Natural killer cell treated with Interleukin-12 subunit alpha and Interleukin-12 subunit beta and Interleukin-15 and Interleukin-18, amount 100 ng/mL, for 72 hours (primary cell): ENCODE data around the gene EXOC4. TPM values are rescaled to one million over a fixed set of nuclear protein-coding genes. Genes with fewer than 3 reads are reported as not detected.
"Not testable (repeated sequence)": the region's sequence is repeated elsewhere in the genome, so short reads cannot be mapped to it uniquely, and the experiment has no call there.

Experiments
- ATAC-seq, 2 donors: fragments of 150-1000 bp; cut with Tn5 transposase in 1 of 2; sonication (Bioruptor Pico), chemical (Tn5 transposase) in 1 of 2; 2 replicates each; pipeline ENCODE4 v1.10.0; 2021
- DNase-seq: peaks from one replicate; pipeline ENCODE4 v3.0.0; 2022; ENCODE audit warnings: low spot score
- H3K27ac Mint-ChIP-seq, 2 donors: 1 replicate in 1 of 2; 2 replicates in 1 of 2; pipeline ENCODE4 v1.8.0; 2022; ENCODE audit warnings: mixed read lengths in 2 of 2, mild to moderate bottlenecking in 1 of 2, moderate library complexity in 1 of 2
- H3K27me3 Mint-ChIP-seq, 2 donors: 1 replicate in 1 of 2; 2 replicates in 1 of 2; pipeline ENCODE4 v1.8.0; 2022; ENCODE audit warnings: mixed read lengths in 2 of 2
- H3K36me3 Mint-ChIP-seq: one replicate; pipeline ENCODE4 v1.8.0; 2022; ENCODE audit warnings: mixed read lengths
- H3K4me1 Mint-ChIP-seq, 2 donors: 1 replicate in 1 of 2; 2 replicates in 1 of 2; pipeline ENCODE4 v1.8.0; 2022; ENCODE audit warnings: low read depth in 2 of 2, mixed read lengths in 2 of 2, mild to moderate bottlenecking in 1 of 2
- H3K4me3 Mint-ChIP-seq: one replicate; pipeline ENCODE4 v1.8.0; 2022; ENCODE audit warnings: mixed read lengths
- H3K9me3 Mint-ChIP-seq: 2 replicates; pipeline ENCODE4 v1.8.0; 2022; ENCODE audit warnings: mixed read lengths
- total RNA-seq, 2 donors: library from RNA; stranded (reverse); gene quantifications; one replicate each; pipeline ENCODE4 v1.2.3, GENCODE V29; 2022

EXOC4 gene
- total RNA-seq: 100 to 1,000 TPM in 1 of 2 donors, 10 to 100 TPM in 1; 78.5 to 107 TPM

- no peaks in the 10 kb centered on the region for H3K9me3 Mint-ChIP-seq
Measured at GRCh38 chr7:133252858-133253518, at the start of gene EXOC4. EXOC4 (plus strand) TSS chr7:133253078.

DNA sequence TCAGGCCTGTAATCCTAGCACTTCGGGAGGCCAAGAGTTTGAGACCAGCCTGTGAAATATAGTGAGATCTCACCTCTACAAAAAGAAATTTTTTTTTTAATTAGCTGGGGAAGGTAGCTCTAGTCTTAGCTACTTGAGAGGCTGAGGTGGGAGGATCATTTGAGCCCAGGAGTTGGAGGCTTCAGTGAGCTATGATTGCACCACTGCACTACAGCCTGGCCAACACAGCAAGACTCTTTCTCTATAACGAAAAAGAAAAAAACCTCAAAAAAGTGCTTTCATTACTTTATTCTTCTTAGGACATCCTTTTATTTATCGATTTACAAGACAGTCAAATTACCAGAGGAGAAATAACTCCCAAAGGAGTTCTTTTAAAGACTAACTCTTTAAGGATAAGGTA is 49.4 kb upstream of the EXOC4 start:
- Mint-ChIP-seq H3K9me3 (no peaks in the 10 kb centered on the region), H3K4me3 (no peak overlapping the region), H3K27me3 (peaks cover 14 to 15% of the 10 kb centered on the region in 2 donors), H3K27ac (no peak overlapping the region), H3K36me3 (no peaks in the 10 kb centered on the region), H3K4me1 (no peaks in the 10 kb centered on the region)
- ATAC-seq (no peak), DNase-seq (no peak)

More at GRCh38 chr7:133252858-133253518, at the start of gene EXOC4:
- ATAC-seq (peak; percentile 99 to 100), DNase-seq (peak; percentile 91)
- Mint-ChIP-seq H3K4me1 (peaks cover 25 to 42% of the 10 kb centered on the region in 2 donors), H3K36me3 (peaks cover 6% of the 10 kb centered on the region), H3K27me3 (no peaks in the 10 kb centered on the region), H3K4me3 (peak within 1 kb of the TSS; percentile 96), H3K27ac (peak within 1 kb of the TSS; percentile 80 to 94)

DNA sequence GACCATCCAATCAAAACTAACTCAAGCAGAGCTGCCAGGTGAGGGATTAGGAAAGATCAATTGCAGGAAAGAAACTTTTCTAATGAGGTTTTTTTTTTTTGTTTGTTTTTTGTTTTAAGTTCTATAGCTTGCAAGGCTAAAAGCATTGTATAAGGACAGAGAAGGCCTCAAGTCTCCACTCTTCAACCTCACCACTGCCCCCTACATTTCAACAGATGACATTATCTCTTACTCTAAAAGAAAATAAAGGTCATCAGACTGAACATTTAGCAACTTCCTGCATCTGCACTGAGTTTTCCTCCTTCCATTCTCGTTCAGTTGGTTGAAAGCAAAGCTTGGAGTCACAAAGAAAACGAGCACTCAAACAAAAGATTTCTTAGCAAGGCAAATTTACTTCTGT is 45.2 kb upstream of the EXOC4 start:
- Mint-ChIP-seq H3K4me1 (no peaks in the 10 kb centered on the region), H3K36me3 (peaks cover 8% of the 10 kb centered on the region), H3K27me3 (peaks cover 35 to 42% of the 10 kb centered on the region in 2 donors), H3K9me3 (no peaks in the 10 kb centered on the region), H3K27ac (no peak overlapping the region), H3K4me3 (no peak overlapping the region)
- DNase-seq (no peak), ATAC-seq (no peak)

DNA sequence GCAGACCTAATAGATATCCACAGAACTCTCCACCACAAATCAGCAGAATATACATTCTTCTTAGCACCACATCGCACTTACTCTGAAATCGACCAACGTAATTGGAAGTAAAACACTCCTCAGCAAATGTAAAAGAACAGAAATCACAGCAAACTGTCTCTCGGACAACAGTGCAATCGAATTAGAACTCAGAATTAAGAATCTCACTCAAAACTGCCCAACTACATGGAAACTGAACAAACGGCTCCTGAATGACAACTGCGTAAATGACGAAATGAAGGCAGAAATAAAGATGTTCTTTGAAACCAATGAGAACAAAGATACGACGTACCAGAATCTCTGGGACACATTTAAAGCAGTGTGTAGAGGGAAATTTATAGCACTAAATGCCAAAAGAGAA is 42.1 kb upstream of the EXOC4 start:
- ATAC-seq, H3K9me3 Mint-ChIP-seq, H3K4me3 Mint-ChIP-seq, H3K27ac Mint-ChIP-seq, DNase-seq, H3K4me1 Mint-ChIP-seq: not testable (repeated sequence)
- peaks cover 17% of the 10 kb centered on the region for H3K36me3 Mint-ChIP-seq
- peaks cover 43 to 55% of the 10 kb centered on the region in 2 donors for H3K27me3 Mint-ChIP-seq

DNA sequence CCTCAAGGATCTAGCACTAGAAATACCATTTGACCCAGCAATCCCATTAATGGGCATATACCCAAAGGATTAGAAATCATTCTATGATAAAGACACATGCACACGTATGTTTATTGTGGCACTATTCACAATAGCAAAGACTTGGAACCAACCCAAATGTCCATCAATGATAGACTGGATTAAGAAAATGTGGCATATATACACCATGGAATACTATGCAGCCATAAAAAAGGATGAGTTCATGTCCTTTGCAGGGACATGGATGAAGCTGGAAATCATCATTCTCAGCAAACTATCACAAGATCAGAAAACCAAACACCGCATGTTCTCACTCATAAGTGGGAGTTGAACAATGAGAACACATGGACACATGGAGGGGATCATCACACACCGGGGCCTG is 39.1 kb upstream of the EXOC4 start:
- H3K27ac Mint-ChIP-seq, H3K9me3 Mint-ChIP-seq, H3K4me1 Mint-ChIP-seq, ATAC-seq, H3K4me3 Mint-ChIP-seq, DNase-seq: not testable (repeated sequence)
- Mint-ChIP-seq H3K36me3 (peaks cover 17% of the 10 kb centered on the region), H3K27me3 (peaks cover 41 to 61% of the 10 kb centered on the region in 2 donors)

DNA sequence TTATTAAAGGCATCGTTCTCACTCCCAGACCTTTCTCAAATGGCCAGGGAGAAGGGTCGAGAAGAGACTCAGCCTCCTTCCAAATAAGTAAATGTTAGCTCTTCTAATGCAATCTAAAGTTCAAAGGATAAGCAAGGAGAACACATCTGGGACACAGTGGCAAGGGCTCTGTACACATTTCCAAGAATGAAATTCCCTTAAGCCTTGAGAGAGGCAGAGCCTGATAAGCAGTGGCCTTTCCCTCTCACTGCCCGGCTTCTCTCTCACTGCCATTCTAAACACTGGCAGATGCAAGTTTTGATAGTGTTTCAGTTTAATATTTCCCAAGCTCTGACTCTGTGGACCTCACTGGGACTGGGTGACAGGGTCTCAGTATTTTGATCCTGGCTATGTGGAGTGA is 35.1 kb upstream of the EXOC4 start:
- ATAC-seq: no peak
- Mint-ChIP-seq H3K36me3 (peaks cover 8% of the 10 kb centered on the region), H3K27me3 (peaks cover 23 to 38% of the 10 kb centered on the region in 2 donors), H3K4me1 (no peaks in the 10 kb centered on the region), H3K4me3 (no peak overlapping the region), H3K27ac (no peak overlapping the region), H3K9me3 (no peaks in the 10 kb centered on the region)
- DNase-seq: no peak

- Mint-ChIP-seq H3K36me3 (no peaks in the 10 kb centered on the region), H3K27me3 (peaks cover 9 to 24% of the 10 kb centered on the region in 2 donors), H3K27ac (no peak overlapping the region), H3K9me3 (no peaks in the 10 kb centered on the region), H3K4me1 (no peaks in the 10 kb centered on the region), H3K4me3 (no peak overlapping the region)
- DNase-seq (no peak), ATAC-seq (no peak)
Measured at GRCh38 chr7:133230591-133231194, 22.2 kb upstream of the EXOC4 start.

GRCh38 chr7:133233142-133233541 is 19.7 kb upstream of the EXOC4 start:
- Mint-ChIP-seq H3K4me3 (no peak overlapping the region), H3K4me1 (no peaks in the 10 kb centered on the region), H3K36me3 (no peaks in the 10 kb centered on the region), H3K9me3 (no peaks in the 10 kb centered on the region), H3K27me3 (peaks cover 18 to 24% of the 10 kb centered on the region in 2 donors), H3K27ac (no peak overlapping the region)
- DNase-seq (no peak), ATAC-seq (no peak)

GRCh38 chr7:133234961-133235875 is 17.7 kb upstream of the EXOC4 start:
- ATAC-seq (no peak), DNase-seq (no peak)
- H3K27ac Mint-ChIP-seq: no peak overlapping the region
- no peaks in the 10 kb centered on the region for H3K9me3 Mint-ChIP-seq
- H3K36me3 Mint-ChIP-seq: no peaks in the 10 kb centered on the region
- H3K4me3 Mint-ChIP-seq: no peak overlapping the region
- no peaks in the 10 kb centered on the region for H3K4me1 Mint-ChIP-seq
- peaks cover 15 to 19% of the 10 kb centered on the region in 2 donors for H3K27me3 Mint-ChIP-seq

- Mint-ChIP-seq H3K27me3 (peaks cover 20 to 25% of the 10 kb centered on the region in 2 donors), H3K4me1 (no peaks in the 10 kb centered on the region), H3K36me3 (no peaks in the 10 kb centered on the region), H3K27ac (no peak overlapping the region), H3K9me3 (no peaks in the 10 kb centered on the region), H3K4me3 (no peak overlapping the region)
- DNase-seq (no peak), ATAC-seq (no peak)
Measured at GRCh38 chr7:133237545-133237944, 15.3 kb upstream of the EXOC4 start.

DNA sequence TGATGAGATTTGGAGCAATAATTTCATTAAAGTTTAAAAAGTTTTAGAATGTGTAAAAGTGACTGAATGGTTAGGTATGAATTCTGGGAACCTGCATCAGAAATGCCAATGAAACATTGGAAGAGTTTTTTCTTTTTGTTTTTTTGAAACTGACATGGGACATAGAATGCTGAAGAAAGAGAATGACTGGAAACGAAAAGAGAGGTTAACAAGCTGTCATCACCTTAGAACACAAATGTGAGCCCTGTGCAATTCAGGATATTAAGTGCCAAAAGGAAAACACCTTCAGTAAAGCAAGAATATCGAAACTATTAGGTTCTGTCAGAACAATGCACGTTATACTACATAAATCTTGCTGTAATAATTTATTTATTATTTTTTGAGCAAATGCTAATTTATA is 12.6 kb upstream of the EXOC4 start:
- H3K27me3 Mint-ChIP-seq: peaks cover 23 to 34% of the 10 kb centered on the region in 2 donors
- no peaks in the 10 kb centered on the region for H3K9me3 Mint-ChIP-seq
- H3K4me1 Mint-ChIP-seq: no peaks in the 10 kb centered on the region
- H3K27ac Mint-ChIP-seq: no peak overlapping the region
- no peak for DNase-seq
- H3K36me3 Mint-ChIP-seq: no peaks in the 10 kb centered on the region
- no peak overlapping the region for H3K4me3 Mint-ChIP-seq
- ATAC-seq: no peak

- Mint-ChIP-seq H3K27me3 (peaks cover 9 to 17% of the 10 kb centered on the region in 2 donors), H3K4me1 (no peaks in the 10 kb centered on the region), H3K4me3 (no peak overlapping the region), H3K27ac (no peak overlapping the region), H3K9me3 (no peaks in the 10 kb centered on the region), H3K36me3 (no peaks in the 10 kb centered on the region)
- DNase-seq (no peak), ATAC-seq (no peak)
Measured at GRCh38 chr7:133246558-133246957, 6.3 kb upstream of the EXOC4 start.

- DNase-seq: no peak
- no peak overlapping the region for H3K4me3 Mint-ChIP-seq
- no peaks in the 10 kb centered on the region for H3K9me3 Mint-ChIP-seq
- ATAC-seq: no peak
- H3K4me1 Mint-ChIP-seq: peaks cover 0 to 11% of the 10 kb centered on the region in 2 donors
- H3K27me3 Mint-ChIP-seq: no peaks in the 10 kb centered on the region
- H3K36me3 Mint-ChIP-seq: no peaks in the 10 kb centered on the region
- H3K27ac Mint-ChIP-seq: no peak overlapping the region
Measured at GRCh38 chr7:133248901-133249300, 4.0 kb upstream of the EXOC4 start.

GRCh38 chr7:133252506-133252857 is 396 bp upstream of the EXOC4 start:
- ATAC-seq (no peak), DNase-seq (no peak)
- peaks cover 6% of the 10 kb centered on the region for H3K36me3 Mint-ChIP-seq
- H3K4me3 Mint-ChIP-seq: peak overlapping the region; percentile 96
- H3K9me3 Mint-ChIP-seq: no peaks in the 10 kb centered on the region
- peak overlapping the region; percentile 80 to 94 for H3K27ac Mint-ChIP-seq
- no peaks in the 10 kb centered on the region for H3K27me3 Mint-ChIP-seq
- H3K4me1 Mint-ChIP-seq: peaks cover 20 to 36% of the 10 kb centered on the region in 2 donors
